Measurements from ENCODE around the gene ARMC8.

- TF ChIP-seq CTCF (IDR thresholded peaks at IDR 0.05) (no peak), EZH2 (IDR thresholded peaks at IDR 0.05; ENCODE audit: borderline replicate concordance, insufficient read depth, low read depth, low read length, poor library complexity, severe bottlenecking) (no peak)
These were observed 49.2 kb upstream of the ARMC8 start for GRCh38 chr3:138137861-138138260.

Measured in B cell (primary cell).